DMS153 treated with DMSO at 0.1 percent for 48 hours (cell line): ENCODE results near the gene PTDSS2.
"Not testable (repeated sequence)": the region's sequence is repeated elsewhere in the genome, so short reads cannot be mapped to it uniquely, and the experiment has no call there.

Source experiments
- DNase-seq: peaks from one replicate; lab custom pipeline; 2025; ENCODE audit not compliant: unreplicated experiment; lab: John Stamatoyannopoulos, UW

Gene PTDSS2

GRCh38 chr11:468036-468435 lies 18.0 kb downstream of the PTDSS2 start:
- DNase-seq: no peak

- no peak for DNase-seq
Observed at GRCh38 chr11:468493-468892, 18.4 kb downstream of the PTDSS2 start.

- DNase-seq: not testable (repeated sequence)
Observed at GRCh38 chr11:469026-469683, 19.1 kb downstream of the PTDSS2 start.

- peak; percentile 46 for DNase-seq
Observed at GRCh38 chr11:469684-470560, 19.8 kb downstream of the PTDSS2 start.

- no peak for DNase-seq
Observed at GRCh38 chr11:471468-472145, 21.5 kb downstream of the PTDSS2 start.

GRCh38 chr11:472272-472671 lies 22.2 kb downstream of the PTDSS2 start:
- no peak for DNase-seq

GRCh38 chr11:472816-473215 lies 22.7 kb downstream of the PTDSS2 start:
- no peak for DNase-seq

- DNase-seq: no peak
Observed at GRCh38 chr11:473415-473814, 23.3 kb downstream of the PTDSS2 start.

- no peak for DNase-seq
Observed at GRCh38 chr11:473962-474785, 24.1 kb downstream of the PTDSS2 start.

GRCh38 chr11:474914-475506 lies 24.9 kb downstream of the PTDSS2 start:
- no peak for DNase-seq

- no peak for DNase-seq
Observed at GRCh38 chr11:475941-476340, 25.9 kb downstream of the PTDSS2 start.

GRCh38 chr11:476416-476815 lies 26.3 kb downstream of the PTDSS2 start:
- DNase-seq: no peak

- no peak for DNase-seq
Observed at GRCh38 chr11:477052-477715, 27.1 kb downstream of the PTDSS2 start.

- no peak for DNase-seq
Observed at GRCh38 chr11:479311-479710, 29.2 kb downstream of the PTDSS2 start.

- DNase-seq: no peak
Observed at GRCh38 chr11:484616-485015, 34.5 kb downstream of the PTDSS2 start.

GRCh38 chr11:486189-486588 lies 36.1 kb downstream of the PTDSS2 start:
- no peak for DNase-seq

GRCh38 chr11:487571-488021 lies 37.5 kb downstream of the PTDSS2 start:
- no peak for DNase-seq

- DNase-seq: no peak
Observed at GRCh38 chr11:488062-488461, 38.0 kb downstream of the PTDSS2 start.

- DNase-seq: no peak
Observed at GRCh38 chr11:488579-488978, 38.5 kb downstream of the PTDSS2 start.

- no peak for DNase-seq
Observed at GRCh38 chr11:488992-489391, 38.9 kb downstream of the PTDSS2 start.
